Transverse colon (tissue), 4 donors: Measurements from ENCODE around the gene CLIC4. TPM values are rescaled to one million over a fixed set of nuclear protein-coding genes. Genes with fewer than 3 reads are reported as not detected.

Source experiments
- DNase-seq: peaks from one replicate; pipeline ENCODE4 v3.0.0-alpha.2; 2019
- H3K27ac ChIP-seq, 4 donors: fragments of 200-600 bp; sonication (generic); 2 replicates each; pipeline ENCODE4 v1.5.1; 2016 to 2018; ENCODE audit warnings: inconsistent platforms in 4 of 4
- H3K27me3 ChIP-seq: fragments of 200-600 bp; sonication (generic); 2 replicates; pipeline ENCODE4 v1.5.1; 2017; ENCODE audit warnings: inconsistent platforms
- H3K36me3 ChIP-seq, 4 donors: fragments of 200-600 bp; sonication (generic); 2 replicates each; pipeline ENCODE4 v1.5.1; 2017 to 2019; ENCODE audit warnings: inconsistent platforms in 4 of 4
- H3K4me1 ChIP-seq, 4 donors: fragments of 200-600 bp; sonication (generic); 2 replicates each; pipeline ENCODE4 v1.5.1; 2017 to 2020; ENCODE audit warnings: inconsistent platforms in 4 of 4
- H3K4me3 ChIP-seq, 4 donors: fragments of 200-600 bp; sonication (generic); 1 replicate in 1 of 4; 2 replicates in 3 of 4; pipeline versions ENCODE4 v1.5.1 to v1.6.1; 2017 to 2019; ENCODE audit warnings: inconsistent platforms in 4 of 4
- H3K9me3 ChIP-seq, 2 donors: fragments of 200-600 bp; sonication (generic); 2 replicates each; pipeline ENCODE4 v1.5.1; 2017 to 2019; ENCODE audit warnings: inconsistent platforms in 2 of 2
- EP300 ChIP-seq: sonication (generic); formaldehyde crosslinking; IDR thresholded peaks from one replicate; pipeline ENCODE4 v1.6.1; 2017; ENCODE audit warnings: antibody characterized with exemption, low read depth
- POLR2A ChIP-seq: fragments of 450-650 bp; IDR thresholded peaks from one replicate; pipeline ENCODE4 v1.6.1; 2016; ENCODE audit warnings: antibody characterized with exemption, mild to moderate bottlenecking, moderate library complexity
- POLR2AphosphoS5 ChIP-seq, 3 donors: sonication (generic); formaldehyde crosslinking; IDR thresholded peaks; one replicate each; pipeline ENCODE4 v1.6.1; 2016; ENCODE audit warnings: antibody characterized with exemption in 3 of 3
- WGBS, 2 donors: methylation state at CpG; one replicate each; pipeline ENCODE4 v1.1.5; 2018; ENCODE audit warnings: low coverage in 1 of 2; 5-methylcytosine and 5-hydroxymethylcytosine counted together
- in situ Hi-C, 4 donors: fragments of 200-750 bp; cut with MboI; loops; one replicate each; pipeline versions ENCODE4 v1.15.0 to v1.15.1; 2017; ENCODE audit warnings: low sequenced_read_pairs in 3 of 4, low pct_ligation_motif_present in 1 of 4, low pct_unique_long_range_greater_than_20kb in 1 of 4
- intact Hi-C: fragments of 100-400 bp; cut with DNase I; formaldehyde crosslinking; loops from one replicate; pipeline ENCODE4 v1.15.1; 2023; ENCODE audit warnings: low total_unique reads
- total RNA-seq, 4 donors: library from RNA; depleted of rRNA; stranded (reverse); fragments of >200 nt; gene quantifications; one replicate each; pipeline ENCODE4 v1.1.0, GENCODE V29; 2016
- TF ChIP-seq, protein P1 (sequence below), 5 experiments: fragments of 200-600 bp in 3 of 5; fragments of 450-650 bp in 2 of 5; sonication (generic) in 3 of 5; IDR thresholded peaks; 1 replicate in 2 of 5; 2 replicates in 3 of 5; pipeline ENCODE4 v1.5.1; 2016 to 2017; ENCODE audit warnings: antibody characterized with exemption in 5 of 5, inconsistent platforms in 3 of 5, mild to moderate bottlenecking in 2 of 5, moderate library complexity in 1 of 5

The CLIC4 gene
- total RNA-seq, 4 donors from 2014 or later: 52.4 to 107 (median 65.0) TPM

DNA sequence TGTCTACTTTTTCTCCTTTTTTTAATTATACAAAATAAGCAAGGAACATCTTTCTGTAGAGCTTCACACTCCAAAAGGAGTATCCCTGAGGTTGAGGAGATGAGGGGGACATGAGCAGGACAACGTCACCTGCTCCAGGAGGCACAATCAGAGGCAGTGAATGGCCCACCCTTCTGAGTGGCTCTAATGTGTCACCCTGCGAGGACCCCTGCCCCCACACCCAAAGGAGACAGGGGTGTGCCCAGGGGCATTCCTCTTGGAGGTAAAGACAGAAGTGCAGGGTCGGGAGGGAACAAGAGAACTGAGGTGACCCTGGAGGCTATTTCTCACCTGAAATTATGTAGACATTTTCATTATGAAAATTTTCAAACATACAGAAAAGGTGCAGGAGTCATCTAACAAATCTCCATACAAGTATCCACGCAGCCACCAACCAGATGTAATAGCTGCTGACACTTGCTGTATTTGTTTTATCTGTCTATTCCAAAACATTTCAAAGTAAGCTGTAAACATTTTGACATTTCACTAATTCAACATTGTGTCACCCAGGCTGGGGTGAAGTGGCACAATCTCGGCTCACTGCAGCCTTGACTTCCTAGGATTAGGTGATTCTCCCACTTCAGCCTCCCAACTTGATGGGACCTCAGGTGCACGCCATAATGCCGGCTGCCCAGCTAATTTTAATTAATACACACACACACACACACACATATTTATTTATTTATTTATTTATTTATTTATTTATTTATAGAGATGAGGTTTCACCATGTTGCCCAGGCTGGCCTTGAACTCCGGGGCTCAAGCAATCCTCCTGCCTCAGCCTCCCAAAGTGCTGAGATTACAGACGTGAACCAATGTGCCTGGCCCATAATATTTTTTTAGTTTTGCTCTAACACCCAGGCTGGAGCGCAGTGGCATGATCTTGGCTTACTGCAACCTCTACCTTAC lies 114.1 kb downstream of the CLIC4 start:
- no peak overlapping the region for H3K27ac ChIP-seq
- TF ChIP-seq POLR2AphosphoS5 (IDR thresholded peaks at IDR 0.05) (no peak), EP300 (no peak), POLR2A (no peak)
- TF ChIP-seq, protein P1, sequence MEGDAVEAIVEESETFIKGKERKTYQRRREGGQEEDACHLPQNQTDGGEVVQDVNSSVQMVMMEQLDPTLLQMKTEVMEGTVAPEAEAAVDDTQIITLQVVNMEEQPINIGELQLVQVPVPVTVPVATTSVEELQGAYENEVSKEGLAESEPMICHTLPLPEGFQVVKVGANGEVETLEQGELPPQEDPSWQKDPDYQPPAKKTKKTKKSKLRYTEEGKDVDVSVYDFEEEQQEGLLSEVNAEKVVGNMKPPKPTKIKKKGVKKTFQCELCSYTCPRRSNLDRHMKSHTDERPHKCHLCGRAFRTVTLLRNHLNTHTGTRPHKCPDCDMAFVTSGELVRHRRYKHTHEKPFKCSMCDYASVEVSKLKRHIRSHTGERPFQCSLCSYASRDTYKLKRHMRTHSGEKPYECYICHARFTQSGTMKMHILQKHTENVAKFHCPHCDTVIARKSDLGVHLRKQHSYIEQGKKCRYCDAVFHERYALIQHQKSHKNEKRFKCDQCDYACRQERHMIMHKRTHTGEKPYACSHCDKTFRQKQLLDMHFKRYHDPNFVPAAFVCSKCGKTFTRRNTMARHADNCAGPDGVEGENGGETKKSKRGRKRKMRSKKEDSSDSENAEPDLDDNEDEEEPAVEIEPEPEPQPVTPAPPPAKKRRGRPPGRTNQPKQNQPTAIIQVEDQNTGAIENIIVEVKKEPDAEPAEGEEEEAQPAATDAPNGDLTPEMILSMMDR (IDR thresholded peaks at IDR 0.05): no peak
- H3K36me3 ChIP-seq: no peaks in the 10 kb centered on the region
- in situ Hi-C loops: loop anchor here in 3 of 4 donors (10.0 kb wide), 3 partner anchors 45 to 245 kb away; no protein-coding TSS in a partner anchor
- no peaks in the 10 kb centered on the region for H3K9me3 ChIP-seq
- no peak for DNase-seq
- intact Hi-C loops: loop anchor here (10.0 kb wide), 1 partner anchor 245 kb away; no protein-coding TSS in a partner anchor
- H3K27me3 ChIP-seq: no peaks in the 10 kb centered on the region
- 86 to 89% methylated on average over 4 to 10 of the region's 10 CpGs for WGBS, 2 donors
- no peak overlapping the region for H3K4me3 ChIP-seq
- peaks cover 3 to 29% (median 8%) of the 10 kb centered on the region in 4 donors for H3K4me1 ChIP-seq

GRCh38 chr1:24860841-24861240 lies 115.6 kb downstream of the CLIC4 start:
- Histone ChIP-seq H3K27me3 (peaks cover 2% of the 10 kb centered on the region), H3K27ac (no peak overlapping the region), H3K4me1 (peaks cover 3 to 35% (median 12%) of the 10 kb centered on the region in 4 donors), H3K9me3 (no peaks in the 10 kb centered on the region), H3K4me3 (no peak overlapping the region), H3K36me3 (no peaks in the 10 kb centered on the region)
- intact Hi-C loops: loop anchor here (10.0 kb wide), 1 partner anchor 244 kb away; no protein-coding TSS in a partner anchor
- DNase-seq: no peak
- TF ChIP-seq POLR2AphosphoS5 (IDR thresholded peaks at IDR 0.05) (no peak), POLR2A (no peak), EP300 (no peak)
- TF ChIP-seq, protein P1 (IDR thresholded peaks at IDR 0.05): no peak
- in situ Hi-C loops: no loop called here
- WGBS, 2 donors: 44 to 70% methylated on average over 3 to 14 of the region's 15 CpGs

DNA sequence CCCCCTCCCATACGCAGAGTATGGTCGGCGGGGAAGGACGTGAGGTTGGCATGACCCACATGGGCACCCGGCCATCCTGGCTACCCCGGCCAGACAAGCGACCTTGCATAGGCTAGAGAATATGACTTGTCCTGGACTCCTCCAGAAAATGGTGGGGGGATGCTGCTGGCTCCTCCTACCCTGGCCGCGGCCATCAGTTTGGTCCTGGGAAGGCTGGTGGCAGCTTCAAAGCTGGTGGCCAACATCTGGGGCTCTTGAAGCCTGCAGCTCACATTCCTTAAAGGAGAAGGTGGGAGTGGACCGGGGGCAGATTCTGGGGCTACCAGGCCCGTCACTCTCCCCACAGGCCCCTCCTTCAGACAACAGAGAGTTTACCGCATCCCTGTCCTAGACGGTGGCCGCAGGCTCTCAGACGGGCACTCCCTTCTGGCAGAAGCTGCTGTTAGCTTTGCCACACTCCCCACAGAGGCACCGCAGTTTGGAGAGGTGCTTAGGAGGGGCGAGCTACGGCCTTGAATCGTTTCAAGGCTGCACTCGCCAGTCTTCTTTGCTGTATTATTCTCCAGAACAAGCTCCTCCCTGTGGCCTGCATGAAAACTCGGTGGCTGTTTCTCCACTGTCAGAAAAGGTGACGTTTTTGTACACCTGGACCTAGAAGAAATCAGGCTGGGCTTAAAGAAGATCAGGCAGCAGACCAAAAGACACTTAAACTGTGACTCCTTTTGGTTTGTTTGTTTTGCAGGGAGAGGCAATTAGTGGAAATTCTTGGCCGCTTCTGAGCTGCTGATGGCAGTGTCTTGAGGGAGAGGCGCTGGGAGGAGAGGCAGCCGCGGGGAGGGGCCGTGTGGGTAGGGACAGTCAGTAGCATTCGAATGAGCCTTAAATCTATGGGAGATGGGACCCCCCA lies 116.8 kb downstream of the CLIC4 start:
- intact Hi-C loops: loop anchor here (10.0 kb wide), 1 partner anchor 243 kb away; no protein-coding TSS in a partner anchor
- TF ChIP-seq, protein P1 (IDR thresholded peaks at IDR 0.05): no peak
- no peak for TF ChIP-seq POLR2A
- TF ChIP-seq EP300: no peak
- no peak for TF ChIP-seq POLR2AphosphoS5 (IDR thresholded peaks at IDR 0.05)
- H3K27me3 ChIP-seq: peaks cover 5% of the 10 kb centered on the region
- 46% methylated on average over 28 of the region's 28 CpGs; no CpG with 5 or more reads in 1 of the 2 donors for WGBS, 2 donors
- DNase-seq: peak; percentile 73
- H3K4me3 ChIP-seq: no peak overlapping the region
- no peaks in the 10 kb centered on the region for H3K36me3 ChIP-seq
- peak overlapping the region in 3 of 4 donors; percentile 23 to 75 (median 64) for H3K27ac ChIP-seq
- no peaks in the 10 kb centered on the region for H3K9me3 ChIP-seq
- H3K4me1 ChIP-seq: peaks cover 3 to 35% (median 12%) of the 10 kb centered on the region in 4 donors
- in situ Hi-C loops: no loop called here
